Measurements from ENCODE around the gene C17orf67.

DNA sequence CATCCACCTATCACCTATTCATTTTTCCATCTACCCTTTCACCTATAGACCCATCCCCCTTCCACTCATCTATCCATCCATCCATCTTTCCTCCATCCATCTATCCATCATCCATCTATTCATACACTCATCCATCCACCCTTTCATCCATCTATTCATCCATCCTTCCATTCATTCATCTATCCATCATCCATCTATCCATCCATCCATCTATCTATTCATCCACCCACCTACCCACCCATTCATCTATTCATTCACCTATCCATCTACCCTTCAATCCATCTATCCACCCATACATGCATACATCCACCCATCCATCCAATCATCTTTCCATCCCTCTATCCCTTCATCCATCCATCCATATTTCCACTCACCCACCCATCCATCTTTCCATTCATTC lies 63.3 kb downstream of the C17orf67 start:
- TF ChIP-seq, protein P1, sequence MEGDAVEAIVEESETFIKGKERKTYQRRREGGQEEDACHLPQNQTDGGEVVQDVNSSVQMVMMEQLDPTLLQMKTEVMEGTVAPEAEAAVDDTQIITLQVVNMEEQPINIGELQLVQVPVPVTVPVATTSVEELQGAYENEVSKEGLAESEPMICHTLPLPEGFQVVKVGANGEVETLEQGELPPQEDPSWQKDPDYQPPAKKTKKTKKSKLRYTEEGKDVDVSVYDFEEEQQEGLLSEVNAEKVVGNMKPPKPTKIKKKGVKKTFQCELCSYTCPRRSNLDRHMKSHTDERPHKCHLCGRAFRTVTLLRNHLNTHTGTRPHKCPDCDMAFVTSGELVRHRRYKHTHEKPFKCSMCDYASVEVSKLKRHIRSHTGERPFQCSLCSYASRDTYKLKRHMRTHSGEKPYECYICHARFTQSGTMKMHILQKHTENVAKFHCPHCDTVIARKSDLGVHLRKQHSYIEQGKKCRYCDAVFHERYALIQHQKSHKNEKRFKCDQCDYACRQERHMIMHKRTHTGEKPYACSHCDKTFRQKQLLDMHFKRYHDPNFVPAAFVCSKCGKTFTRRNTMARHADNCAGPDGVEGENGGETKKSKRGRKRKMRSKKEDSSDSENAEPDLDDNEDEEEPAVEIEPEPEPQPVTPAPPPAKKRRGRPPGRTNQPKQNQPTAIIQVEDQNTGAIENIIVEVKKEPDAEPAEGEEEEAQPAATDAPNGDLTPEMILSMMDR (IDR thresholded peaks at IDR 0.05) = no peak
- no peak for TF ChIP-seq POLR2A (IDR thresholded peaks at IDR 0.05)
- TF ChIP-seq EP300 (IDR thresholded peaks at IDR 0.05) = no peak
